K562 (cell line): Measurements from ENCODE around the gene IRF1. TPM values are rescaled to one million over a fixed set of nuclear protein-coding genes. Genes with fewer than 3 reads are reported as not detected.

ENCODE experiments used
- ATAC-seq: fragments of 200-7000 bp; cut with Tn5 transposase; 3 replicates; pipeline ENCODE4 v1.9.1; 2020; ENCODE audit warnings: moderate library complexity
- BruUV-seq: library from RNA; stranded (reverse); fragments of 400-500 nt; replicated peaks from 2 replicates; lab custom pipeline; 2021; lab: Mats Ljungman, UMichigan
- CTCF ChIA-PET: fragments of 300-600 bp; formaldehyde crosslinking; extraction: SDS; loops from one replicate; lab custom pipeline; 2021; ENCODE audit warnings: low intra/inter-chr PET ratio; lab: Yijun Ruan, JAX
- POLR2A ChIA-PET: fragments of 300-600, 350-650 bp; sonication (Branson Sonifier 250); formaldehyde crosslinking; extraction: SDS; loops from one replicate; lab custom pipeline; 2021; ENCODE audit warnings: antibody characterized with exemption, inconsistent platforms; lab: Yijun Ruan, JAX
- DNase-seq, 4 experiments: peaks; one replicate each; pipeline versions ENCODE4 v3.0.0 to v3.0.0-alpha.2; 2011 to 2018; ENCODE audit warnings: low spot score in 3 of 4, mixed read lengths in 3 of 4; ENCODE audit errors: extremely low read depth in 1 of 4
- FAIRE-seq: peaks from 2 replicates; lab custom pipeline; 2011; peaks lifted over from hg19 to GRCh38; lab: Jason Lieb, UNC
- H2AFZ ChIP-seq: 2 replicates; pipeline ENCODE4 v1.6.0; 2011; ENCODE audit warnings: low read depth, low read length, control low read depth, inconsistent platforms
- H3K27ac ChIP-seq: fragments of 200-600 bp; 3 replicates; pipeline ENCODE4 v1.8.0; 2011; ENCODE audit warnings: low read depth, mild to moderate bottlenecking, control low read depth, inconsistent platforms, low read length, moderate library complexity, mixed read lengths; ENCODE audit errors: extremely low read depth
- H3K27me3 ChIP-seq, 2 experiments: fragments of 300-600 bp in 1 of 2; 2 replicates in 1 of 2; 3 replicates in 1 of 2; pipeline versions ENCODE4 v1.6.0 to v1.8.0; 2011; ENCODE audit warnings: inconsistent platforms in 2 of 2, low read length in 2 of 2, mild to moderate bottlenecking in 1 of 2, mixed read lengths in 1 of 2, moderate library complexity in 1 of 2; ENCODE audit not compliant: control insufficient read depth in 2 of 2, insufficient read depth in 2 of 2
- H3K36me3 ChIP-seq: fragments of 300-600 bp; 3 replicates; pipeline ENCODE4 v1.8.0; 2011; ENCODE audit warnings: mild to moderate bottlenecking, low read length, inconsistent platforms; ENCODE audit not compliant: control insufficient read depth, insufficient read depth
- H3K4me1 ChIP-seq, 2 experiments: fragments of 200-600 bp in 1 of 2; replicated peaks in 1 of 2; 2 replicates in 1 of 2; 3 replicates in 1 of 2; pipeline versions ENCODE4 v1.5.1 to v1.8.0; 2011; ENCODE audit warnings: inconsistent platforms in 2 of 2, low read length in 2 of 2, mild to moderate bottlenecking in 1 of 2, mixed read lengths in 1 of 2, moderate library complexity in 1 of 2; ENCODE audit not compliant: control insufficient read depth in 2 of 2, insufficient read depth in 2 of 2
- H3K4me2 ChIP-seq: 2 replicates; pipeline ENCODE4 v1.6.1; 2011; ENCODE audit warnings: low read length, control low read depth, inconsistent platforms, mixed read lengths; ENCODE audit not compliant: insufficient read depth
- H3K4me3 ChIP-seq: fragments of 200-600 bp; sonication (generic), shearing (Covaris generic); 2 replicates; pipeline ENCODE4 v1.5.1; 2016; ENCODE audit warnings: control low read depth, inconsistent platforms
- H3K79me2 ChIP-seq: fragments of 200-600 bp; 3 replicates; pipeline ENCODE4 v1.8.0; 2011; ENCODE audit warnings: low read length, inconsistent platforms; ENCODE audit not compliant: control insufficient read depth, insufficient read depth
- H3K9ac ChIP-seq, 2 experiments: 2 replicates each; pipeline versions ENCODE4 v1.6.0 to v1.6.1; 2011; ENCODE audit warnings: low read depth in 2 of 2, low read length in 2 of 2, control low read depth in 1 of 2, inconsistent platforms in 1 of 2, mild to moderate bottlenecking in 1 of 2, mixed read lengths in 1 of 2; ENCODE audit not compliant: insufficient read depth in 1 of 2
- H3K9me1 ChIP-seq: one replicate; pipeline ENCODE4 v1.6.0; 2011; ENCODE audit warnings: inconsistent platforms, mild to moderate bottlenecking, low read length, moderate library complexity; ENCODE audit not compliant: control insufficient read depth, insufficient read depth
- H3K9me3 ChIP-seq: replicated peaks from 2 replicates; pipeline ENCODE4 v1.5.1; 2011; ENCODE audit warnings: low read depth, low read length, inconsistent platforms; ENCODE audit not compliant: control insufficient read depth, insufficient read depth
- H4K20me1 ChIP-seq: replicated peaks from 2 replicates; pipeline ENCODE4 v1.6.1; 2011; ENCODE audit warnings: low read length, inconsistent platforms, mixed read lengths; ENCODE audit not compliant: control insufficient read depth, insufficient read depth
- CBX5 ChIP-seq: IDR thresholded peaks from 2 replicates; pipeline ENCODE4 v1.6.1; 2014; ENCODE audit warnings: low read depth, borderline replicate concordance
- CTBP1 ChIP-seq: fragments of 450-650 bp; IDR thresholded peaks from 2 replicates; pipeline ENCODE4 v1.6.1; 2016; ENCODE audit warnings: borderline replicate concordance
- FOS ChIP-seq: IDR thresholded peaks from 3 replicates; pipeline ENCODE4 v1.6.1; 2011; ENCODE audit not compliant: insufficient read length; ENCODE audit errors: extremely low read depth
- GTF2F1 ChIP-seq: IDR thresholded peaks from 2 replicates; pipeline ENCODE4 v1.6.1; 2011; ENCODE audit warnings: low read depth, low read length, improper control_type of control experiment
- HDAC8 ChIP-seq: fragments of 450-650 bp; IDR thresholded peaks from 2 replicates; pipeline ENCODE4 v1.6.1; 2016; ENCODE audit warnings: mild to moderate bottlenecking, missing genetic modification characterization, moderate library complexity, missing compliant biosample characterization
- HINFP ChIP-seq: fragments of 450-650 bp; conservative IDR thresholded peaks from 2 replicates; pipeline ENCODE4 v1.6.1; 2016; ENCODE audit warnings: missing genetic modification characterization, low read depth, mild to moderate bottlenecking, control low read depth, missing compliant biosample characterization
- HSF4 ChIP-seq: fragments of 250-450 bp; sonication (Bioruptor Pico); IDR thresholded peaks from 2 replicates; pipeline ENCODE4 v2.1.2; 2022; ENCODE audit warnings: mild to moderate bottlenecking, moderate library complexity, borderline replicate concordance
- KLF10 ChIP-seq: fragments of 250-450 bp; sonication (Bioruptor Pico); IDR thresholded peaks from 2 replicates; pipeline ENCODE4 v1.6.1; 2021; ENCODE audit warnings: matching md5 sums
- MEF2D ChIP-seq: conservative IDR thresholded peaks from 2 replicates; pipeline ENCODE4 v1.6.1; 2016; ENCODE audit warnings: low read depth, missing genetic modification characterization, missing compliant biosample characterization
- RAD51 ChIP-seq: fragments of 450-650 bp; IDR thresholded peaks from 2 replicates; pipeline ENCODE4 v1.7.1; 2016; ENCODE audit warnings: low read depth, mild to moderate bottlenecking, borderline replicate concordance
- SMARCB1 ChIP-seq: IDR thresholded peaks from 2 replicates; pipeline ENCODE4 v1.6.1; 2011; ENCODE audit warnings: improper control_type of control experiment, low read depth; ENCODE audit not compliant: insufficient read length
- SUPT5H ChIP-seq: fragments of 450-650 bp; IDR thresholded peaks from 2 replicates; pipeline ENCODE4 v1.6.1; 2016
- TCF3 ChIP-seq: sonication (generic); formaldehyde crosslinking; IDR thresholded peaks from 2 replicates; pipeline ENCODE4 v1.4.0; 2020; ENCODE audit warnings: mild to moderate bottlenecking, missing genetic modification reagents
- U2AF1 ChIP-seq: fragments of 200-400 bp; formaldehyde crosslinking; optimal IDR thresholded peaks from 2 replicates; pipeline ENCODE3; 2017; ENCODE audit warnings: mild to moderate bottlenecking, low read depth, low read length, moderate library complexity
- WGBS: fragments of 100-300 bp; shearing (Covaris generic); methylation state at CpG from one replicate; pipeline ENCODE4 v1.1.6; 2016; ENCODE audit warnings: low coverage, mixed read lengths; ENCODE audit not compliant: insufficient coverage; ENCODE audit errors: missing lambda C conversion rate; 5-methylcytosine and 5-hydroxymethylcytosine counted together
- in situ Hi-C: fragments of 300-500 bp; cut with MboI; formaldehyde crosslinking; loops from 4 replicates; pipeline ENCODE4 v1.15.0; 2018; ENCODE audit warnings: inconsistent platforms, mixed read lengths
- intact Hi-C: fragments of 100-400 bp; cut with micrococcal nuclease; formaldehyde crosslinking; loops from 2 replicates; pipeline ENCODE4 v1.14.2; 2022
- polyA plus RNA-seq, 8 experiments: library from polyadenylated mRNA; depleted of rRNA in 4 of 8; stranded (reverse) in 5 of 8; unstranded in 3 of 8; fragments of >200 nt; fragmentation: Nextera tagmentation in 2 of 8; fragmentation: Illumina TruSeq in 1 of 8; extraction: Ambion mirVana in 2 of 8; extraction: Trizol in 1 of 8; gene quantifications; 2 replicates each; pipeline versions ENCODE4 v1.2.1 to v1.2.3, GENCODE V29; 2011 to 2014; ENCODE audit warnings: inconsistent platforms in 1 of 8, missing spikeins in 1 of 8
- total RNA-seq, 7 experiments: library from RNA; depleted of rRNA in 6 of 7; stranded (reverse); fragments of >200 nt in 6 of 7; fragmentation: Illumina TruSeq in 2 of 7; extraction: Trizol in 2 of 7; gene quantifications; 2 replicates each; pipeline versions ENCODE4 v1.2.1 to v1.2.3, GENCODE V29; 2011 to 2021; ENCODE audit warnings: low replicate concordance in 1 of 7

Gene IRF1
- total and polyA plus RNA-seq, 9 of the 15 experiments (the other 6 are each of a cell fraction or from before 2014, with no cell fraction given) = 1.1 to 12.3 (median 5.9) TPM

GRCh38 chr5:132463811-132464155, 26.8 kb downstream of the IRF1 start:
- no peaks in the 10 kb centered on the region for H3K79me2 ChIP-seq
- peak overlapping the region in 1 of 2 experiments; percentile 23; a peak in 2 of 4 replicates for H3K9ac ChIP-seq
- H3K36me3 ChIP-seq = no peaks in the 10 kb centered on the region
- no peak overlapping the region; the same call in 1 of the 2 replicates for H2AFZ ChIP-seq
- intact Hi-C loops (no loop called here), in situ Hi-C loops (no loop called here)
- no peak for ATAC-seq
- H4K20me1 ChIP-seq = no peaks in the 10 kb centered on the region
- WGBS = 44% methylated on average over 5 of the region's 5 CpGs
- BruUV-seq = no TSS peak
- ChIA-PET POLR2A (interaction anchor here (0.6 to 4.3 kb wide), 7 partner anchors 15 to 75 kb away, joined by 3 to 61 read pairs (median 5); partner anchors contain the start of gene IRF1), CTCF (no interaction called here)
- no peaks in the 10 kb centered on the region for H3K9me1 ChIP-seq
- FAIRE-seq = no peak
- no peak for DNase-seq
- no peak overlapping the region for H3K27ac ChIP-seq
- no peaks in the 10 kb centered on the region for H3K9me3 ChIP-seq
- H3K4me1 ChIP-seq = peaks cover 41 to 43% of the 10 kb centered on the region in 2 experiments
- TF ChIP-seq CTBP1 (peak; percentile 52; the same call in 1 of the 2 replicates), KLF10 (CRISPR knock-in tag) (no peak)
- H3K4me3 ChIP-seq = no peak overlapping the region
- no peak overlapping the region for H3K4me2 ChIP-seq
- no peaks in the 10 kb centered on the region for H3K27me3 ChIP-seq

GRCh38 chr5:132462856-132463745, 27.5 kb downstream of the IRF1 start:
- Histone ChIP-seq H3K4me1 (peaks cover 41 to 50% of the 10 kb centered on the region in 2 experiments), H4K20me1 (no peaks in the 10 kb centered on the region), H3K27me3 (no peaks in the 10 kb centered on the region), H3K4me3 (no peak overlapping the region), H2AFZ (no peak overlapping the region; the same call in 1 of the 2 replicates), H3K36me3 (no peaks in the 10 kb centered on the region), H3K27ac (no peak overlapping the region), H3K9me1 (no peaks in the 10 kb centered on the region), H3K9ac (peak overlapping the region in 1 of 2 experiments; percentile 62; a peak in 2 of 4 replicates), H3K4me2 (no peak overlapping the region), H3K79me2 (no peaks in the 10 kb centered on the region), H3K9me3 (no peaks in the 10 kb centered on the region)
- FAIRE-seq (no peak), DNase-seq (no peak), ATAC-seq (no peak)
- no peak for TF ChIP-seq FOS
- no peak for TF ChIP-seq U2AF1
- TF ChIP-seq TCF3 (CRISPR knock-in tag) = no peak
- TF ChIP-seq CBX5 = no peak
- no peak for TF ChIP-seq HSF4 (CRISPR knock-in tag)
- no peak for TF ChIP-seq SMARCB1
- 0 out of 2 replicates have a peak, but pooled peaks have one; percentile 21 for TF ChIP-seq HDAC8 (tag)
- TF ChIP-seq HINFP (tag) = no peak
- no peak for TF ChIP-seq RAD51
- no peak for TF ChIP-seq SUPT5H
- no peak for TF ChIP-seq GTF2F1
- TF ChIP-seq MEF2D = 0 out of 2 replicates have a peak, but pooled peaks have one; percentile 24
- in situ Hi-C loops = no loop called here
- BruUV-seq = no TSS peak
- WGBS = 54% methylated on average over 10 of the region's 10 CpGs
- CTCF ChIA-PET = no interaction called here
- intact Hi-C loops = no loop called here
- POLR2A ChIA-PET = interaction anchor here (0.5 to 1.7 kb wide), 6 partner anchors 16 to 43 kb away, joined by 3 to 7 read pairs (median 4); partner anchors contain the start of gene IRF1
